Neural progenitor cell (in vitro differentiated cells): ENCODE measurements around the gene CHCHD6. TPM values are rescaled to one million over a fixed set of nuclear protein-coding genes. Genes with fewer than 3 reads are reported as not detected.

Experiments
- DNase-seq: peaks from one replicate; pipeline ENCODE4 v3.0.0-alpha.2; 2016; ENCODE audit warnings: low spot score
- H2AFZ ChIP-seq: fragments of 200-600 bp; sonication (generic); replicated peaks from 2 replicates; pipeline ENCODE4 v1.6.1; 2016; ENCODE audit warnings: antibody characterized with exemption
- H3F3A ChIP-seq: fragments of 200-600 bp; sonication (generic); 2 replicates; pipeline ENCODE4 v1.6.1; 2016; ENCODE audit warnings: antibody characterized with exemption, low read depth
- H3K27ac ChIP-seq: fragments of 200-600 bp; sonication (generic); 2 replicates; pipeline ENCODE4 v1.5.1; 2016; ENCODE audit warnings: mild to moderate bottlenecking
- H3K27me3 ChIP-seq: fragments of 200-600 bp; sonication (generic); 2 replicates; pipeline ENCODE4 v1.6.1; 2016; ENCODE audit warnings: mild to moderate bottlenecking, moderate library complexity
- H3K36me3 ChIP-seq: fragments of 200-600 bp; sonication (generic); 2 replicates; pipeline ENCODE4 v1.5.1; 2016
- H3K4me1 ChIP-seq: fragments of 200-600 bp; sonication (generic); 2 replicates; pipeline ENCODE4 v1.6.1; 2016; ENCODE audit warnings: mixed run types
- H3K4me2 ChIP-seq: fragments of 200-600 bp; sonication (generic); 2 replicates; pipeline ENCODE4 v1.6.1; 2016
- H3K4me3 ChIP-seq: fragments of 200-600 bp; sonication (generic); 2 replicates; pipeline ENCODE4 v1.5.1; 2016
- H3K79me2 ChIP-seq: fragments of 200-600 bp; sonication (generic); 2 replicates; pipeline ENCODE4 v1.6.1; 2016; ENCODE audit warnings: low read depth
- H3K9ac ChIP-seq: fragments of 200-600 bp; sonication (generic); 2 replicates; pipeline ENCODE4 v1.6.1; 2016
- H3K9me3 ChIP-seq: fragments of 200-600 bp; sonication (generic); 2 replicates; pipeline ENCODE4 v1.5.1; 2016; ENCODE audit warnings: low read depth
- H4K20me1 ChIP-seq: fragments of 200-600 bp; sonication (generic); 2 replicates; pipeline ENCODE4 v1.6.1; 2016; ENCODE audit warnings: low read depth
- H3K27ac Mint-ChIP-seq: 3 replicates; pipeline ENCODE4 v1.8.0; 2021; ENCODE audit warnings: mixed read lengths
- H3K27me3 Mint-ChIP-seq: 2 replicates; pipeline ENCODE4 v1.8.0; 2022; ENCODE audit warnings: low read depth, mild to moderate bottlenecking, inconsistent platforms, moderate library complexity, mixed read lengths; ENCODE audit not compliant: insufficient read depth
- H3K36me3 Mint-ChIP-seq: 3 replicates; pipeline ENCODE4 v1.8.0; 2021; ENCODE audit warnings: mixed read lengths
- H3K4me1 Mint-ChIP-seq: 3 replicates; pipeline ENCODE4 v1.8.0; 2021; ENCODE audit warnings: mixed read lengths
- H3K4me3 Mint-ChIP-seq: 3 replicates; pipeline ENCODE4 v1.8.0; 2021; ENCODE audit warnings: mild to moderate bottlenecking, moderate library complexity, mixed read lengths
- H3K9me3 Mint-ChIP-seq: 3 replicates; pipeline ENCODE4 v1.8.0; 2020; ENCODE audit warnings: mixed read lengths
- EZH2 ChIP-seq: fragments of 200-600 bp; sonication (generic); IDR thresholded peaks from 2 replicates; pipeline ENCODE4 v1.6.1; 2017; ENCODE audit warnings: antibody characterized with exemption, mild to moderate bottlenecking, moderate library complexity
- EZH2phosphoT487 ChIP-seq: fragments of 200-600 bp; sonication (generic); IDR thresholded peaks from 2 replicates; pipeline ENCODE4 v1.6.1; 2017; ENCODE audit warnings: antibody characterized with exemption
- total RNA-seq: library from RNA; depleted of rRNA; stranded (reverse); fragments of >200 nt; gene quantifications from 2 replicates; pipeline ENCODE4 v1.2.3, GENCODE V29; 2015; ENCODE audit warnings: low replicate concordance
- TF ChIP-seq, protein P1 (sequence below): fragments of 200-600 bp; sonication (generic); IDR thresholded peaks from 2 replicates; pipeline ENCODE4 v1.5.1; 2017; ENCODE audit warnings: antibody characterized with exemption, mild to moderate bottlenecking

CHCHD6 gene
- total RNA-seq, 1 donor from 2014 or later: 35.7 TPM

DNA sequence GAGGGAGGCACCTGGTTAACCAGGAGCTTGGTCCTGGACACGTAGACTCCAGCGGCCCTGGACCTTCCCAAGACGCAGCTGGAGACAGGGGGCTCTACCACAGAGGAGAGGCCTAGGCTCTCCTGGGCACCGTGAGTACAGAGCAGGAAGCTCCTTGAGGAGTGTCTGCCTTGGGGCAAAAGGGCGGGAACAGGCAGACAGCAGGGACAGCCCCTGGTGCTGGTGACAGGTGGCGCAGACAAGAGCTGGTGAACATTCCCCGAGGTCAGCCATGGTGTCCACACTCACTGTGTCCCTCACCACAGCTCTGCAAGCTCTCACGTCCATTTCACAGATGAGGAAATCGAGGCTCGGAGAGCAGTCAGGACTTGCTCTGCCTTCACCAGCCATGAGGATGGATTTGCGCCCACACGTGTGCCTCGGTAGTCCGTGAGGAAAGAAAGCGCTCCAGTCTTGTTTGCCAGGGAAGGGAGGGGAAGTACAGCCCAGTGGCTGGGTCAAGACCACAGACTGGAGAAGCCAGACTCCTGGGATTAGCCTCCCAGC, 276.3 kb downstream of the CHCHD6 start:
- Mint-ChIP-seq H3K27me3 (peaks cover 10% of the 10 kb centered on the region), H3K9me3 (peaks cover 5% of the 10 kb centered on the region), H3K36me3 (no peaks in the 10 kb centered on the region), H3K4me3 (no peak overlapping the region), H3K27ac (no peak overlapping the region), H3K4me1 (peaks cover 7% of the 10 kb centered on the region)
- Histone ChIP-seq H3F3A (no peaks in the 10 kb centered on the region), H4K20me1 (peaks cover 18% of the 10 kb centered on the region), H3K27me3 (peaks cover 14% of the 10 kb centered on the region), H3K79me2 (peaks cover 19% of the 10 kb centered on the region), H3K9ac (no peak overlapping the region), H3K4me2 (no peak overlapping the region), H3K36me3 (no peaks in the 10 kb centered on the region), H3K9me3 (no peaks in the 10 kb centered on the region), H3K27ac (no peak overlapping the region), H3K4me1 (peaks cover 11% of the 10 kb centered on the region), H3K4me3 (no peak overlapping the region), H2AFZ (no peak overlapping the region)
- TF ChIP-seq, protein P1, sequence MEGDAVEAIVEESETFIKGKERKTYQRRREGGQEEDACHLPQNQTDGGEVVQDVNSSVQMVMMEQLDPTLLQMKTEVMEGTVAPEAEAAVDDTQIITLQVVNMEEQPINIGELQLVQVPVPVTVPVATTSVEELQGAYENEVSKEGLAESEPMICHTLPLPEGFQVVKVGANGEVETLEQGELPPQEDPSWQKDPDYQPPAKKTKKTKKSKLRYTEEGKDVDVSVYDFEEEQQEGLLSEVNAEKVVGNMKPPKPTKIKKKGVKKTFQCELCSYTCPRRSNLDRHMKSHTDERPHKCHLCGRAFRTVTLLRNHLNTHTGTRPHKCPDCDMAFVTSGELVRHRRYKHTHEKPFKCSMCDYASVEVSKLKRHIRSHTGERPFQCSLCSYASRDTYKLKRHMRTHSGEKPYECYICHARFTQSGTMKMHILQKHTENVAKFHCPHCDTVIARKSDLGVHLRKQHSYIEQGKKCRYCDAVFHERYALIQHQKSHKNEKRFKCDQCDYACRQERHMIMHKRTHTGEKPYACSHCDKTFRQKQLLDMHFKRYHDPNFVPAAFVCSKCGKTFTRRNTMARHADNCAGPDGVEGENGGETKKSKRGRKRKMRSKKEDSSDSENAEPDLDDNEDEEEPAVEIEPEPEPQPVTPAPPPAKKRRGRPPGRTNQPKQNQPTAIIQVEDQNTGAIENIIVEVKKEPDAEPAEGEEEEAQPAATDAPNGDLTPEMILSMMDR: no peak
- no peak for TF ChIP-seq EZH2phosphoT487
- no peak for TF ChIP-seq EZH2
- DNase-seq: no peak

DNA sequence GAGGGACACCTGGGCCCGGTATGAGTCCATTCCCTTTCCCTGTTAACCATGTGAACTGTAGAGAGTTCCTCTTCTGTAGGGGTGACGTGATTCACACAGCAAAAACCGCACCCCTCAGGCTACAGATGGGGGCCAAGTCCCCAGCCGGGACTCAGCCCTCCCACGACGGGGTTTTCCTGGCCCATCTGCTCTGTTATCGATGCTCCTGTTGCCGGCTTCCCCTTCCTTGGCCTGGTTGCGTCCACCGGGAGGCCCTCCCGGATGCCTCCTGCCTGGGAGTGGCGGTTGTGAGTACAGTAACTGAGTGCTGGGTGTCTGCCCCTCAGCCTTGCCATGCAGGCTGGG, 278.1 kb downstream of the CHCHD6 start:
- peaks cover 14% of the 10 kb centered on the region for H3K27me3 ChIP-seq
- H3K79me2 ChIP-seq: peaks cover 37% of the 10 kb centered on the region
- no peak for DNase-seq
- H3K4me2 ChIP-seq: peak overlapping the region; percentile 82
- no peak overlapping the region for H3K9ac ChIP-seq
- Mint-ChIP-seq H3K4me3 (peak overlapping the region; percentile 83), H3K27ac (no peak overlapping the region), H3K27me3 (peaks cover 10% of the 10 kb centered on the region), H3K9me3 (no peaks in the 10 kb centered on the region), H3K4me1 (peaks cover 12% of the 10 kb centered on the region), H3K36me3 (no peaks in the 10 kb centered on the region)
- peak overlapping the region; percentile 60 for H2AFZ ChIP-seq
- no peaks in the 10 kb centered on the region for H3F3A ChIP-seq
- H3K4me3 ChIP-seq: peak overlapping the region; percentile 51
- no peaks in the 10 kb centered on the region for H3K36me3 ChIP-seq
- H4K20me1 ChIP-seq: peaks cover 36% of the 10 kb centered on the region
- TF ChIP-seq EZH2 (no peak), EZH2phosphoT487 (no peak)
- TF ChIP-seq, protein P1: no peak
- H3K9me3 ChIP-seq: no peaks in the 10 kb centered on the region
- no peak overlapping the region for H3K27ac ChIP-seq
- H3K4me1 ChIP-seq: peaks cover 13% of the 10 kb centered on the region

DNA sequence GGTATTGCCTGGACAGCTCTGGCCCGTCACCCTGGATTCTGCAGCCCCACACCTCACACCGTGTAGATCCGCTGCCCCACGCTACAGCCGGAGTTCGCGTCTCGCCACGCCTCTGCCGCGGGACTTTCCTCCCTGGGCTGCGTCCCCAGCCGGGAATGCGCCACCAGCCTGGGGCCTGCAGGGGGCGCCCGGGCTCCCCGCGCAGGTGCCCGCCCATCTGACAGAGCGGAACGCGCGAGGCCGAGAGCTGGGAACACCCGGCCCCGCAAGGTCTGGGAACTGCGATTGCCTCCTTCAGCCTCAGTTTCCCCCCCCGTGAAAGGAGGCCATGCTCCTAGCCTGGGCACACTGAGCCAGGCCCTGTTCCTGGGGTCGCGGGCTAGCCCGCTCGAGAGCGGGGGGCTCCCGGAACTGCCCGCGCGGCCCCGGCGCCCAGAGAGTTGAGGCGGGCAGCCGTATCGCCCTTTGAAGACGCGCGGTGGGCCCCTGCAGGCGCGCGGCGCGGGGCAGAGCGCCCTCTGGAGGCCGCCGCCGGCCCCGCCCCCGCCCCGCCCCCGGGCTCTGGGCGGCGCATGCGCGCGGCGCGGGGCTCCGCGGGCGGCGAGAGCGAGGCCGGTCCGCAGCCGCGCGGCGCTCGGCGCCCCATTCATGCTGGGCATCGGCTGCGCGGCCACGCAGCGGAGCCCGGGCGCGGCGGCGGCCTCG, 278.6 kb downstream of the CHCHD6 start, which contains the start of gene PLXNA1:
PLXNA1 (plus strand) TSS at position 645 of the 705 bp plus-strand sequence. CDS start 5,479 bp downstream, outside the sequence.
- Histone ChIP-seq H3K79me2 (peaks cover 42% of the 10 kb centered on the region), H3K4me1 (peaks cover 13% of the 10 kb centered on the region), H3K36me3 (no peaks in the 10 kb centered on the region), H3K4me3 (peak within 1 kb of the TSS; percentile 98), H3K27me3 (peaks cover 14% of the 10 kb centered on the region), H2AFZ (peak within 1 kb of the TSS; percentile 60), H4K20me1 (peaks cover 41% of the 10 kb centered on the region), H3K9ac (peak within 1 kb of the TSS; percentile 85), H3K9me3 (no peaks in the 10 kb centered on the region), H3K4me2 (peak within 1 kb of the TSS; percentile 98), H3F3A (no peaks in the 10 kb centered on the region), H3K27ac (no peak within 1 kb of the TSS)
- no peak within 1 kb of the TSS for H3K27ac Mint-ChIP-seq
- peaks cover 12% of the 10 kb centered on the region for H3K4me1 Mint-ChIP-seq
- peak; percentile 92 for DNase-seq
- peaks cover 10% of the 10 kb centered on the region for H3K27me3 Mint-ChIP-seq
- no peaks in the 10 kb centered on the region for H3K9me3 Mint-ChIP-seq
- TF ChIP-seq, protein P1: peak; percentile 82
- TF ChIP-seq EZH2phosphoT487: no peak
- no peak for TF ChIP-seq EZH2
- no peaks in the 10 kb centered on the region for H3K36me3 Mint-ChIP-seq
- H3K4me3 Mint-ChIP-seq: peak within 1 kb of the TSS; percentile 83
